HepG2 (cell line): Measurements from ENCODE around the gene KCTD5. TPM values are rescaled to one million over a fixed set of nuclear protein-coding genes. Genes with fewer than 3 reads are reported as not detected.

Source experiments
- AGO2 ChIP-seq: fragments of 200-400 bp; formaldehyde crosslinking; optimal IDR thresholded peaks from 2 replicates; pipeline ENCODE3; 2017; ENCODE audit warnings: mild to moderate bottlenecking, low read depth, low read length, moderate library complexity
- AKAP8 ChIP-seq: sonication (generic); formaldehyde crosslinking; IDR thresholded peaks from 2 replicates; pipeline ENCODE4 v1.5.1; 2020; ENCODE audit warnings: mild to moderate bottlenecking, missing genetic modification reagents
- BRCA1 ChIP-seq: sonication (generic); formaldehyde crosslinking; IDR thresholded peaks from 2 replicates; pipeline ENCODE4 v1.4.0; 2020; ENCODE audit warnings: missing genetic modification reagents
- ETV5 ChIP-seq: IDR thresholded peaks from 2 replicates; pipeline ENCODE4 v1.6.1; 2018; ENCODE audit warnings: missing biosample characterization, missing genetic modification reagents, inconsistent platforms, borderline replicate concordance
- HOXA7 ChIP-seq: sonication (generic); formaldehyde crosslinking; IDR thresholded peaks from 2 replicates; pipeline ENCODE4 v1.8.1; 2022; ENCODE audit warnings: mild to moderate bottlenecking, missing genetic modification reagents, moderate library complexity
- KLF9 ChIP-seq: IDR thresholded peaks from 2 replicates; pipeline ENCODE4 v1.6.1; 2016; ENCODE audit warnings: low read depth
- MYNN ChIP-seq: sonication (generic); formaldehyde crosslinking; IDR thresholded peaks from 2 replicates; pipeline ENCODE4 v1.4.0; 2020; ENCODE audit warnings: mild to moderate bottlenecking, low read depth, missing genetic modification reagents
- SKI ChIP-seq: fragments of 450-650 bp; IDR thresholded peaks from one replicate; pipeline ENCODE4 v1.6.1; 2018; ENCODE audit warnings: mild to moderate bottlenecking; ENCODE audit not compliant: partially characterized antibody
- TAF15 ChIP-seq: fragments of 200-400 bp; formaldehyde crosslinking; IDR thresholded peaks from one replicate; pipeline ENCODE4 v1.6.1; 2018; ENCODE audit warnings: mild to moderate bottlenecking, low read depth, low read length; ENCODE audit not compliant: poor library complexity, severe bottlenecking
- ZMAT3 ChIP-seq: sonication (generic); formaldehyde crosslinking; conservative IDR thresholded peaks from 2 replicates; pipeline ENCODE4 v1.7.0; 2021; ENCODE audit warnings: missing genetic modification reagents
- ZNF331 ChIP-seq: sonication (generic); formaldehyde crosslinking; IDR thresholded peaks from 2 replicates; pipeline ENCODE4 v1.4.0; 2020; ENCODE audit warnings: missing genetic modification reagents
- polyA plus RNA-seq, 8 experiments: library from polyadenylated mRNA; depleted of rRNA in 3 of 8; stranded (reverse) in 7 of 8; unstranded in 1 of 8; fragments of >200 nt; fragmentation: Illumina TruSeq in 4 of 8; extraction: Trizol in 4 of 8; gene quantifications; 2 replicates each; pipeline versions ENCODE4 v1.2.1 to v1.2.3, GENCODE V29; 2011 to 2016; ENCODE audit warnings: low read depth in 4 of 8, missing spikeins in 1 of 8, mixed read lengths in 1 of 8; ENCODE audit not compliant: insufficient read depth in 1 of 8
- total RNA-seq, 5 experiments: library from RNA; depleted of rRNA; stranded (reverse); fragments of >200 nt; fragmentation: Illumina TruSeq; extraction: Trizol; gene quantifications; 2 replicates each; pipeline ENCODE4 v1.2.3, GENCODE V29; 2016; ENCODE audit warnings: low read depth in 1 of 5
- TF ChIP-seq, protein P1 (sequence below): sonication (generic); formaldehyde crosslinking; IDR thresholded peaks from 2 replicates; pipeline ENCODE4 v1.4.0; 2020; ENCODE audit warnings: missing genetic modification reagents, mild to moderate bottlenecking, borderline replicate concordance
- TF ChIP-seq, protein P2 (sequence below): sonication (generic); formaldehyde crosslinking; IDR thresholded peaks from 2 replicates; pipeline ENCODE4 v1.4.0; 2020; ENCODE audit warnings: missing genetic modification reagents
- TF ChIP-seq, protein P3 (sequence below): sonication (generic); formaldehyde crosslinking; IDR thresholded peaks from 2 replicates; pipeline ENCODE4 v1.8.0; 2022; ENCODE audit warnings: mild to moderate bottlenecking, missing genetic modification reagents; ENCODE audit not compliant: insufficient replicate concordance
- TF ChIP-seq, protein P4 (sequence below): sonication (generic); formaldehyde crosslinking; IDR thresholded peaks from 2 replicates; pipeline ENCODE4 v1.5.1; 2020; ENCODE audit warnings: mild to moderate bottlenecking, missing genetic modification reagents, moderate library complexity
- TF ChIP-seq, protein P5 (sequence below): sonication (generic); formaldehyde crosslinking; IDR thresholded peaks from 2 replicates; pipeline ENCODE4 v1.5.0; 2020; ENCODE audit warnings: missing genetic modification reagents, mild to moderate bottlenecking, borderline replicate concordance

The KCTD5 gene
- total and polyA plus RNA-seq, 2 of the 13 experiments (the other 11 are each of a cell fraction or from before 2014, with no cell fraction given): 25.4 to 29.8 TPM

DNA sequence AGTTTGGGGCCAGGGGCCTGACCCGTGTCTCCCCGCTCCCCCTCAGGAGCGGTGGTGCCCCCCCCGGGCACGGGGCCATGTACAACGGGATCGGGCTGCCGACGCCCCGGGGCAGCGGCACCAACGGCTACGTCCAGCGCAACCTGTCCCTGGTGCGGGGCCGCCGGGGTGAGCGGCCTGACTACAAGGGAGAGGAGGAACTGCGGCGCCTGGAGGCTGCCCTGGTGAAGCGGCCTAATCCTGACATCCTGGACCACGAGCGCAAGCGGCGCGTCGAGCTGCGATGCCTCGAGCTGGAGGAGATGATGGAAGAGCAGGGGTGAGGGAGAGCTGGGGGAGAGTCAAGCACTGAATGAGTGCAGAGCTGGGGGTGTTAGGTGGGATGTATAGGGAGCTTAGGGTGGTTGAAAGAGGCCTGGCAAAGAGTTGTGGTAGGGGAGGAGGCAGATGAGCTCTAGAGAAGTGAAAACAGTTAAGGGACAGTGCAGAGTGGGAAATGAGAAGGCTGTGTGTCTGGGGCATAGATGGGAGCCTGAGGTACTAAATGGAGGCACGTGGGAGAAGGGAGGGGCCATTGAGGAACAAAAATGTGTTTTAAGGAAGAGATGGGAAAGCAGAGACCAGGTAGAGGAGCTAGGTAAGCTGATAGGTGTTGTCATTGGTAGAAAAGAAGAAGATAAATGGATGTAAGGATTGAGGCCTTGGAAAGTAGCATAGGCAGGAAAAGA is 74.1 kb downstream of the KCTD5 start (continued):
- TF ChIP-seq, protein P1, sequence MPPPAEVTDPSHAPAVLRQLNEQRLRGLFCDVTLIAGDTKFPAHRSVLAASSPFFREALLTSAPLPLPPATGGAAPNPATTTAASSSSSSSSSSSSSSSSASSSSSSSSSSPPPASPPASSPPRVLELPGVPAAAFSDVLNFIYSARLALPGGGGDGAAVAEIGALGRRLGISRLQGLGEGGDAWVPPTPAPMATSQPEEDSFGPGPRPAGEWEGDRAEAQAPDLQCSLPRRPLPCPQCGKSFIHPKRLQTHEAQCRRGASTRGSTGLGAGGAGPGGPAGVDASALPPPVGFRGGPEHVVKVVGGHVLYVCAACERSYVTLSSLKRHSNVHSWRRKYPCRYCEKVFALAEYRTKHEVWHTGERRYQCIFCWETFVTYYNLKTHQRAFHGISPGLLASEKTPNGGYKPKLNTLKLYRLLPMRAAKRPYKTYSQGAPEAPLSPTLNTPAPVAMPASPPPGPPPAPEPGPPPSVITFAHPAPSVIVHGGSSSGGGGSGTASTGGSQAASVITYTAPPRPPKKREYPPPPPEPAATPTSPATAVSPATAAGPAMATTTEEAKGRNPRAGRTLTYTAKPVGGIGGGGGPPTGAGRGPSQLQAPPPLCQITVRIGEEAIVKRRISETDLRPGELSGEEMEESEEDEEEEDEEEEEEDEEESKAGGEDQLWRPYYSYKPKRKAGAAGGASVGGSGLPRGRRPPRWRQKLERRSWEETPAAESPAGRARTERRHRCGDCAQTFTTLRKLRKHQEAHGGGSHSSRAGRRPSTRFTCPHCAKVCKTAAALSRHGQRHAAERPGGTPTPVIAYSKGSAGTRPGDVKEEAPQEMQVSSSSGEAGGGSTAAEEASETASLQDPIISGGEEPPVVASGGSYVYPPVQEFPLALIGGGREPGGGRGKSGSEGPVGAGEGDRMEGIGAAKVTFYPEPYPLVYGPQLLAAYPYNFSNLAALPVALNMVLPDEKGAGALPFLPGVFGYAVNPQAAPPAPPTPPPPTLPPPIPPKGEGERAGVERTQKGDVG (CRISPR knock-in tag): no peak
- TF ChIP-seq MYNN (CRISPR knock-in tag) (no peak), HOXA7 (CRISPR knock-in tag) (no peak), SKI (no peak), TAF15 (no peak), ZNF331 (CRISPR knock-in tag) (no peak), AGO2 (peak; percentile 94), BRCA1 (CRISPR knock-in tag) (no peak), ZMAT3 (no peak), ETV5 (CRISPR knock-in tag) (no peak), AKAP8 (CRISPR knock-in tag) (0 out of 2 replicates have a peak, but pooled peaks have one; percentile 30), KLF9 (CRISPR knock-in tag) (no peak)
- TF ChIP-seq, protein P2, sequence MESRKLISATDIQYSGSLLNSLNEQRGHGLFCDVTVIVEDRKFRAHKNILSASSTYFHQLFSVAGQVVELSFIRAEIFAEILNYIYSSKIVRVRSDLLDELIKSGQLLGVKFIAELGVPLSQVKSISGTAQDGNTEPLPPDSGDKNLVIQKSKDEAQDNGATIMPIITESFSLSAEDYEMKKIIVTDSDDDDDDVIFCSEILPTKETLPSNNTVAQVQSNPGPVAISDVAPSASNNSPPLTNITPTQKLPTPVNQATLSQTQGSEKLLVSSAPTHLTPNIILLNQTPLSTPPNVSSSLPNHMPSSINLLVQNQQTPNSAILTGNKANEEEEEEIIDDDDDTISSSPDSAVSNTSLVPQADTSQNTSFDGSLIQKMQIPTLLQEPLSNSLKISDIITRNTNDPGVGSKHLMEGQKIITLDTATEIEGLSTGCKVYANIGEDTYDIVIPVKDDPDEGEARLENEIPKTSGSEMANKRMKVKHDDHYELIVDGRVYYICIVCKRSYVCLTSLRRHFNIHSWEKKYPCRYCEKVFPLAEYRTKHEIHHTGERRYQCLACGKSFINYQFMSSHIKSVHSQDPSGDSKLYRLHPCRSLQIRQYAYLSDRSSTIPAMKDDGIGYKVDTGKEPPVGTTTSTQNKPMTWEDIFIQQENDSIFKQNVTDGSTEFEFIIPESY (CRISPR knock-in tag): peak; percentile 30; the same call in 1 of the 2 replicates
- TF ChIP-seq, protein P3, sequence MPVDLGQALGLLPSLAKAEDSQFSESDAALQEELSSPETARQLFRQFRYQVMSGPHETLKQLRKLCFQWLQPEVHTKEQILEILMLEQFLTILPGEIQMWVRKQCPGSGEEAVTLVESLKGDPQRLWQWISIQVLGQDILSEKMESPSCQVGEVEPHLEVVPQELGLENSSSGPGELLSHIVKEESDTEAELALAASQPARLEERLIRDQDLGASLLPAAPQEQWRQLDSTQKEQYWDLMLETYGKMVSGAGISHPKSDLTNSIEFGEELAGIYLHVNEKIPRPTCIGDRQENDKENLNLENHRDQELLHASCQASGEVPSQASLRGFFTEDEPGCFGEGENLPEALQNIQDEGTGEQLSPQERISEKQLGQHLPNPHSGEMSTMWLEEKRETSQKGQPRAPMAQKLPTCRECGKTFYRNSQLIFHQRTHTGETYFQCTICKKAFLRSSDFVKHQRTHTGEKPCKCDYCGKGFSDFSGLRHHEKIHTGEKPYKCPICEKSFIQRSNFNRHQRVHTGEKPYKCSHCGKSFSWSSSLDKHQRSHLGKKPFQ (CRISPR knock-in tag): no peak
- TF ChIP-seq, protein P4, sequence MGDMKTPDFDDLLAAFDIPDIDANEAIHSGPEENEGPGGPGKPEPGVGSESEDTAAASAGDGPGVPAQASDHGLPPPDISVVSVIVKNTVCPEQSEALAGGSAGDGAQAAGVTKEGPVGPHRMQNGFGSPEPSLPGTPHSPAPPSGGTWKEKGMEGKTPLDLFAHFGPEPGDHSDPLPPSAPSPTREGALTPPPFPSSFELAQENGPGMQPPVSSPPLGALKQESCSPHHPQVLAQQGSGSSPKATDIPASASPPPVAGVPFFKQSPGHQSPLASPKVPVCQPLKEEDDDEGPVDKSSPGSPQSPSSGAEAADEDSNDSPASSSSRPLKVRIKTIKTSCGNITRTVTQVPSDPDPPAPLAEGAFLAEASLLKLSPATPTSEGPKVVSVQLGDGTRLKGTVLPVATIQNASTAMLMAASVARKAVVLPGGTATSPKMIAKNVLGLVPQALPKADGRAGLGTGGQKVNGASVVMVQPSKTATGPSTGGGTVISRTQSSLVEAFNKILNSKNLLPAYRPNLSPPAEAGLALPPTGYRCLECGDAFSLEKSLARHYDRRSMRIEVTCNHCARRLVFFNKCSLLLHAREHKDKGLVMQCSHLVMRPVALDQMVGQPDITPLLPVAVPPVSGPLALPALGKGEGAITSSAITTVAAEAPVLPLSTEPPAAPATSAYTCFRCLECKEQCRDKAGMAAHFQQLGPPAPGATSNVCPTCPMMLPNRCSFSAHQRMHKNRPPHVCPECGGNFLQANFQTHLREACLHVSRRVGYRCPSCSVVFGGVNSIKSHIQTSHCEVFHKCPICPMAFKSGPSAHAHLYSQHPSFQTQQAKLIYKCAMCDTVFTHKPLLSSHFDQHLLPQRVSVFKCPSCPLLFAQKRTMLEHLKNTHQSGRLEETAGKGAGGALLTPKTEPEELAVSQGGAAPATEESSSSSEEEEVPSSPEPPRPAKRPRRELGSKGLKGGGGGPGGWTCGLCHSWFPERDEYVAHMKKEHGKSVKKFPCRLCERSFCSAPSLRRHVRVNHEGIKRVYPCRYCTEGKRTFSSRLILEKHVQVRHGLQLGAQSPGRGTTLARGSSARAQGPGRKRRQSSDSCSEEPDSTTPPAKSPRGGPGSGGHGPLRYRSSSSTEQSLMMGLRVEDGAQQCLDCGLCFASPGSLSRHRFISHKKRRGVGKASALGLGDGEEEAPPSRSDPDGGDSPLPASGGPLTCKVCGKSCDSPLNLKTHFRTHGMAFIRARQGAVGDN: peak; percentile 18; the same call in 1 of the 2 replicates
- TF ChIP-seq, protein P5, sequence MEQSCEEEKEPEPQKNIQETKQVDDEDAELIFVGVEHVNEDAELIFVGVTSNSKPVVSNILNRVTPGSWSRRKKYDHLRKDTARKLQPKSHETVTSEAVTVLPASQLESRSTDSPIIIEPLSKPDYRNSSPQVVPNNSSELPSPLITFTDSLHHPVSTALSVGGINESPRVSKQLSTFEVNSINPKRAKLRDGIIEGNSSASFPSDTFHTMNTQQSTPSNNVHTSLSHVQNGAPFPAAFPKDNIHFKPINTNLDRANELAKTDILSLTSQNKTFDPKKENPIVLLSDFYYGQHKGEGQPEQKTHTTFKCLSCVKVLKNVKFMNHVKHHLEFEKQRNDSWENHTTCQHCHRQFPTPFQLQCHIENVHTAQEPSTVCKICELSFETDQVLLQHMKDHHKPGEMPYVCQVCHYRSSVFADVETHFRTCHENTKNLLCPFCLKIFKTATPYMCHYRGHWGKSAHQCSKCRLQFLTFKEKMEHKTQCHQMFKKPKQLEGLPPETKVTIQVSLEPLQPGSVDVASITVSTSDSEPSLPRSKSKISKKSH: no peak
